HEK293 (cell line): ENCODE data around the gene COBL.

ENCODE experiments used
- CTCF ChIA-PET: fragments of 350-600 bp; formaldehyde crosslinking; extraction: SDS; loops from one replicate; lab custom pipeline; 2021; ENCODE audit warnings: antibody characterized with exemption; lab: Yijun Ruan, JAX
- POLR2A ChIA-PET: fragments of 300-600 bp; formaldehyde crosslinking; extraction: SDS; loops from one replicate; lab custom pipeline; 2020; ENCODE audit warnings: antibody characterized with exemption, inconsistent platforms; lab: Yijun Ruan, JAX
- H3K27ac ChIP-seq: fragments of 200-500 bp; sonication (Bioruptor generic); 2 replicates; pipeline ENCODE4 v1.5.1; 2014; ENCODE audit warnings: low read depth, low read length, control low read depth, inconsistent platforms; ENCODE audit errors: extremely low read depth
- H3K36me3 ChIP-seq, 2 experiments: fragments of 200-500 bp in 1 of 2; sonication (Bioruptor generic) in 1 of 2; 1 replicate in 1 of 2; 2 replicates in 1 of 2; pipeline ENCODE4 v1.5.1; 2014 to 2017; ENCODE audit warnings: inconsistent platforms in 2 of 2, low read length in 2 of 2; ENCODE audit not compliant: control insufficient read depth in 2 of 2, insufficient read depth in 1 of 2
- H3K4me1 ChIP-seq: fragments of 200-500 bp; sonication (Bioruptor generic); 2 replicates; pipeline ENCODE4 v1.5.1; 2014; ENCODE audit warnings: mild to moderate bottlenecking, low read length, inconsistent platforms; ENCODE audit not compliant: control insufficient read depth, insufficient read depth
- H3K4me3 ChIP-seq: 2 replicates; pipeline ENCODE4 v1.5.1; 2011; ENCODE audit warnings: low read depth, mild to moderate bottlenecking, control low read depth, low read length, moderate library complexity
- H3K9me3 ChIP-seq: fragments of 200-500 bp; sonication (Bioruptor generic); 2 replicates; pipeline ENCODE4 v1.5.1; 2014; ENCODE audit warnings: low read depth, low read length, inconsistent platforms; ENCODE audit not compliant: control insufficient read depth, insufficient read depth
- CTCF ChIP-seq: fragments of 450-650 bp; formaldehyde crosslinking; IDR thresholded peaks from 2 replicates; pipeline ENCODE4 v1.5.1; 2016; ENCODE audit warnings: missing biosample characterization, missing genetic modification characterization
- KLF17 ChIP-seq: fragments of 450-650 bp; formaldehyde crosslinking; IDR thresholded peaks from 2 replicates; pipeline ENCODE4 v1.5.1; 2016; ENCODE audit warnings: missing biosample characterization, missing genetic modification characterization
- PBX3 ChIP-seq: sonication (generic); formaldehyde crosslinking; IDR thresholded peaks from 2 replicates; pipeline ENCODE4 v1.8.1; 2022; ENCODE audit warnings: mild to moderate bottlenecking, moderate library complexity, missing genetic modification reagents
- ZBTB11 ChIP-seq: fragments of 450-650 bp; formaldehyde crosslinking; conservative IDR thresholded peaks from 2 replicates; pipeline ENCODE4 v1.5.1; 2016; ENCODE audit warnings: low read depth, missing biosample characterization, missing genetic modification characterization
- ZBTB17 ChIP-seq: fragments of 450-650 bp; formaldehyde crosslinking; IDR thresholded peaks from 2 replicates; pipeline ENCODE4 v1.5.1; 2016; ENCODE audit warnings: missing biosample characterization, missing genetic modification characterization
- ZBTB20 ChIP-seq: fragments of 450-650 bp; formaldehyde crosslinking; IDR thresholded peaks from 2 replicates; pipeline ENCODE4 v1.5.1; 2016; ENCODE audit warnings: missing biosample characterization, missing genetic modification characterization
- ZBTB26 ChIP-seq: fragments of 450-650 bp; formaldehyde crosslinking; optimal IDR thresholded peaks from 2 replicates; pipeline ENCODE3; 2016; ENCODE audit warnings: missing biosample characterization, mild to moderate bottlenecking, missing genetic modification characterization
- ZFHX2 ChIP-seq: fragments of 450-650 bp; formaldehyde crosslinking; conservative IDR thresholded peaks from 2 replicates; pipeline ENCODE4 v1.5.1; 2016; ENCODE audit warnings: missing biosample characterization, missing genetic modification characterization
- ZNF10 ChIP-seq: fragments of 450-650 bp; formaldehyde crosslinking; IDR thresholded peaks from 2 replicates; pipeline ENCODE4 v1.5.1; 2017; ENCODE audit warnings: missing biosample characterization, missing genetic modification characterization
- ZNF155 ChIP-seq: fragments of 450-650 bp; formaldehyde crosslinking; IDR thresholded peaks from 2 replicates; pipeline ENCODE4 v1.5.1; 2016; ENCODE audit warnings: missing biosample characterization, missing genetic modification characterization
- ZNF2 ChIP-seq: fragments of 450-650 bp; formaldehyde crosslinking; IDR thresholded peaks from 2 replicates; pipeline ENCODE4 v1.5.1; 2016; ENCODE audit warnings: missing biosample characterization, missing genetic modification characterization
- ZNF274 ChIP-seq, 2 experiments: fragments of 200-500 bp in 1 of 2; fragments of 450-650 bp in 1 of 2; sonication (Bioruptor generic) in 1 of 2; formaldehyde crosslinking in 1 of 2; IDR thresholded peaks; 2 replicates each; pipeline versions ENCODE4 v1.5.1 to v1.6.1; 2014 to 2016; ENCODE audit warnings: borderline replicate concordance in 1 of 2, inconsistent platforms in 1 of 2, low read length in 1 of 2, missing biosample characterization in 1 of 2, missing genetic modification characterization in 1 of 2
- ZNF354C ChIP-seq: fragments of 450-650 bp; formaldehyde crosslinking; IDR thresholded peaks from 2 replicates; pipeline ENCODE4 v1.5.1; 2016; ENCODE audit warnings: missing biosample characterization, missing genetic modification characterization, low read depth, borderline replicate concordance
- ZNF394 ChIP-seq: fragments of 450-650 bp; formaldehyde crosslinking; IDR thresholded peaks from 2 replicates; pipeline ENCODE4 v1.5.1; 2016; ENCODE audit warnings: missing biosample characterization, missing genetic modification characterization, mild to moderate bottlenecking, moderate library complexity, borderline replicate concordance
- ZNF530 ChIP-seq: fragments of 450-650 bp; formaldehyde crosslinking; IDR thresholded peaks from 2 replicates; pipeline ENCODE4 v1.5.1; 2016; ENCODE audit warnings: low read depth, missing biosample characterization, missing genetic modification characterization
- ZNF548 ChIP-seq: fragments of 450-650 bp; formaldehyde crosslinking; IDR thresholded peaks from 2 replicates; pipeline ENCODE4 v1.5.1; 2016; ENCODE audit warnings: missing biosample characterization, missing genetic modification characterization
- ZNF610 ChIP-seq: fragments of 450-650 bp; formaldehyde crosslinking; IDR thresholded peaks from 2 replicates; pipeline ENCODE4 v1.5.1; 2016; ENCODE audit warnings: missing biosample characterization, missing genetic modification characterization, borderline replicate concordance
- ZNF639 ChIP-seq: fragments of 450-650 bp; formaldehyde crosslinking; IDR thresholded peaks from 2 replicates; pipeline ENCODE4 v1.5.1; 2016; ENCODE audit warnings: missing biosample characterization, missing genetic modification characterization
- ZNF654 ChIP-seq: fragments of 450-650 bp; formaldehyde crosslinking; IDR thresholded peaks from 2 replicates; pipeline ENCODE4 v1.5.1; 2016; ENCODE audit warnings: low read depth, missing biosample characterization, missing genetic modification characterization
- ZNF664 ChIP-seq: fragments of 450-650 bp; formaldehyde crosslinking; IDR thresholded peaks from 2 replicates; pipeline ENCODE4 v1.5.1; 2016; ENCODE audit warnings: missing biosample characterization, missing genetic modification characterization

Gene COBL

GRCh38 chr7:51160990-51161615 lies 155.5 kb downstream of the COBL start:
- H3K27ac ChIP-seq, result no peak overlapping the region
- POLR2A ChIA-PET, result no interaction called here

More at GRCh38 chr7:51160990-51161615, 155.5 kb downstream of the COBL start:
- no peaks in the 10 kb centered on the region for H3K4me1 ChIP-seq
- TF ChIP-seq PBX3 (CRISPR knock-in tag) (no peak), ZNF654 (peak; percentile 83), ZBTB11 (no peak), ZBTB17 (tag by site-specific recombination) (no peak), ZNF530 (tag by site-specific recombination) (no peak), ZFHX2 (tag by site-specific recombination) (no peak), ZNF354C (tag by site-specific recombination) (no peak), ZNF10 (tag by site-specific recombination) (0 out of 2 replicates have a peak, but pooled peaks have one; percentile 30), ZNF2 (tag by site-specific recombination) (0 out of 2 replicates have a peak, but pooled peaks have one; percentile 18), CTCF (tag by site-specific recombination) (peak; percentile 53; the same call in 1 of the 2 replicates), ZNF274 (IDR thresholded peaks at IDR 0.05; ENCODE audit: low read length) (no peak), ZNF274 (tag by site-specific recombination; IDR thresholded peaks at IDR 0.05; ENCODE audit: borderline replicate concordance) (no peak), ZNF155 (no peak), ZNF548 (tag by site-specific recombination) (no peak), KLF17 (no peak), ZNF394 (tag by site-specific recombination) (no peak), ZBTB26 (tag by site-specific recombination) (no peak), ZBTB20 (no peak), ZNF664 (no peak), ZNF639 (tag by site-specific recombination) (no peak), ZNF610 (tag by site-specific recombination) (no peak)
- H3K4me3 ChIP-seq, result no peak overlapping the region
- H3K9me3 ChIP-seq, result no peaks in the 10 kb centered on the region
- no peaks in the 10 kb centered on the region for H3K36me3 ChIP-seq
- CTCF ChIA-PET, result interaction anchor here (0.5 to 8.2 kb wide), 69 partner anchors 9 to 1888 kb away, joined by 3 to 277 read pairs (median 4); partner anchors contain the start of gene ZPBP
